ENCODE data around the gene MARS1. TPM values are rescaled to one million over a fixed set of nuclear protein-coding genes. Genes with fewer than 3 reads are reported as not detected.

The MARS1 gene
- total RNA-seq, 1 donor from 2014 or later = 71.2 TPM

DNA sequence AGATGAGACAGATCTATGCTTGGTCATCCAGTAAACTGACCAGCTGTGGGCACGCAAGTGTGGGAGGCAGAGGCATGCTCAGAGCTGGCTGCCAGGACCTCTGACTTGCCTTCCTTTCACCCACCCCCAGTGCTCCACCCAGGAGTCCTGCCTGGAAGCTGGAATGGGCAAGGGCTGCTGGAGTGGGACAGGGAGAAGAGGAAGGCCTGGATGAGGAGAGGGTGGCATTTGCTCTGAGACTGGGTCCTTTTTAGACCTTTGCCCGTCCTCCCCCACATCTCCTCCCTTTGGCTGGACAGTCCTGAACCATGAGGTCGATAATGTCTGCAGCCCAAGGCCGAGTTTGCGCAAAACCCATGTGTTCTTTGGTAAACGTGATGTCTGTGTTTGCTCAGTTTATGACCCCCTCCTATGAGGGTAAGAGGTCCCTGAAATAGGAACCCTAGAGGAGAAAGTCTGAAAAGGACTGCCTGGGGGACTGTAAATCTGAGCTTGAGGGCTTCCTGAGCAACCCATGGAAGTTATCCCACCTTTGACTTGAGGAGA, 36.6 kb upstream of the MARS1 start:
- TF ChIP-seq POLR2AphosphoS5 (IDR thresholded peaks at IDR 0.05; ENCODE audit: insufficient read depth in 1 of 2, low read depth in 1 of 2) (no peak), POLR2A (IDR thresholded peaks at IDR 0.05) (no peak)
- TF ChIP-seq, protein P1, sequence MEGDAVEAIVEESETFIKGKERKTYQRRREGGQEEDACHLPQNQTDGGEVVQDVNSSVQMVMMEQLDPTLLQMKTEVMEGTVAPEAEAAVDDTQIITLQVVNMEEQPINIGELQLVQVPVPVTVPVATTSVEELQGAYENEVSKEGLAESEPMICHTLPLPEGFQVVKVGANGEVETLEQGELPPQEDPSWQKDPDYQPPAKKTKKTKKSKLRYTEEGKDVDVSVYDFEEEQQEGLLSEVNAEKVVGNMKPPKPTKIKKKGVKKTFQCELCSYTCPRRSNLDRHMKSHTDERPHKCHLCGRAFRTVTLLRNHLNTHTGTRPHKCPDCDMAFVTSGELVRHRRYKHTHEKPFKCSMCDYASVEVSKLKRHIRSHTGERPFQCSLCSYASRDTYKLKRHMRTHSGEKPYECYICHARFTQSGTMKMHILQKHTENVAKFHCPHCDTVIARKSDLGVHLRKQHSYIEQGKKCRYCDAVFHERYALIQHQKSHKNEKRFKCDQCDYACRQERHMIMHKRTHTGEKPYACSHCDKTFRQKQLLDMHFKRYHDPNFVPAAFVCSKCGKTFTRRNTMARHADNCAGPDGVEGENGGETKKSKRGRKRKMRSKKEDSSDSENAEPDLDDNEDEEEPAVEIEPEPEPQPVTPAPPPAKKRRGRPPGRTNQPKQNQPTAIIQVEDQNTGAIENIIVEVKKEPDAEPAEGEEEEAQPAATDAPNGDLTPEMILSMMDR (IDR thresholded peaks at IDR 0.05) = no peak
- intact Hi-C loops (cut with DNase I) = loop anchor here (5.0 to 10.0 kb wide), 2 partner anchors 147 to 189 kb away; no protein-coding TSS in a partner anchor
- no peak overlapping the region for H3K4me3 ChIP-seq
- no peaks in the 10 kb centered on the region for H3K27me3 ChIP-seq
- H3K36me3 ChIP-seq = no peaks in the 10 kb centered on the region
- no peak for DNase-seq (ENCODE audit: extremely low spot score in 2 of 2)
- no peaks in the 10 kb centered on the region for H3K4me1 ChIP-seq
- no peak overlapping the region for H3K27ac ChIP-seq
- no peaks in the 10 kb centered on the region for H3K9me3 ChIP-seq

- TF ChIP-seq POLR2AphosphoS5 (IDR thresholded peaks at IDR 0.05; ENCODE audit: insufficient read depth in 1 of 2, low read depth in 1 of 2) = peak in 1 of 2 donors; percentile 5
- TF ChIP-seq, protein P1 (IDR thresholded peaks at IDR 0.05) = no peak
- no peak overlapping the region for H3K27ac ChIP-seq
- no peaks in the 10 kb centered on the region for H3K4me1 ChIP-seq
- H3K36me3 ChIP-seq = no peaks in the 10 kb centered on the region
- DNase-seq (ENCODE audit: extremely low spot score in 2 of 2) = no peak
- intact Hi-C loops (cut with DNase I) = loop anchor here (5.0 to 10.0 kb wide), 2 partner anchors 148 to 190 kb away; no protein-coding TSS in a partner anchor
- no peaks in the 10 kb centered on the region for H3K27me3 ChIP-seq
- no peaks in the 10 kb centered on the region for H3K9me3 ChIP-seq
- H3K4me3 ChIP-seq = no peak overlapping the region
Observed at GRCh38 chr12:57452181-57452936, 35.5 kb upstream of the MARS1 start.

DNA sequence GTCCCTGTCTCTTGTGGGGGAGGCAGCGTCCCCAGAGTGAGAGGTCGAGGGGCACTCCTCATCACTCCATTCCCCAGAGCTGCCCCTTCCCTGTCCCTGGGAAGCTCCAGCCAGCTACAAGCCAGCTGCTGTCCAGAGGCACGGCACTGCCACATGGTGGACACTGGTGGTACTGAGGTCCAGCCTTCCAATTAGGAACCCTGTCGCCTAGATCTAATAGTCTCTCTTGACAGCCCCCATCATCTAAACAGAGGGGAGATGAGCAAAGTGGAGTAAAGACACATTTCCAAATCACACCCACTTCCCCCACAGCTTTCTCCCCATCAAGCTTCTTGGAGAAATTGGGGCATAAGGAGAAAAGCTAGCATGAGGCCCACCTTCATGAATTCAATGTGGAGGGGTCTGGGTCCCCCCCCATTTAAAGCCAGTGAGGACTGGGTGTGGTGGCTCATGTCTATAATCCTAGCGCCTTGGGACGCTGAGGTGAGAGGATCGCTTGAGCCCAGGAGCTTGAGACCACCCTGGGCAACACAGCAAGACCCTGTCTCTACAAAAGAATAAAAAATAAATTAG, 34.8 kb upstream of the MARS1 start:
- Histone ChIP-seq H3K4me1 (no peaks in the 10 kb centered on the region), H3K27ac (no peak overlapping the region), H3K27me3 (no peaks in the 10 kb centered on the region), H3K36me3 (no peaks in the 10 kb centered on the region), H3K4me3 (no peak overlapping the region), H3K9me3 (no peaks in the 10 kb centered on the region)
- TF ChIP-seq, protein P1 (IDR thresholded peaks at IDR 0.05) = peak; percentile 73 to 86 (median 81)
- no peak for TF ChIP-seq POLR2A (IDR thresholded peaks at IDR 0.05)
- intact Hi-C loops (cut with DNase I) = loop anchor here (5.0 to 10.0 kb wide), 2 partner anchors 148 to 191 kb away; no protein-coding TSS in a partner anchor
- DNase-seq (ENCODE audit: extremely low spot score in 2 of 2) = no peak

GRCh38 chr12:57454213-57454565, 33.7 kb upstream of the MARS1 start:
- no peaks in the 10 kb centered on the region for H3K27me3 ChIP-seq
- H3K27ac ChIP-seq = no peak overlapping the region
- DNase-seq (ENCODE audit: extremely low spot score in 2 of 2) = no peak
- H3K9me3 ChIP-seq = no peaks in the 10 kb centered on the region
- no peak overlapping the region for H3K4me3 ChIP-seq
- no peaks in the 10 kb centered on the region for H3K4me1 ChIP-seq
- TF ChIP-seq POLR2AphosphoS5 (IDR thresholded peaks at IDR 0.05; ENCODE audit: insufficient read depth in 1 of 2, low read depth in 1 of 2) (no peak), POLR2A (IDR thresholded peaks at IDR 0.05) (no peak)
- TF ChIP-seq, protein P1 (IDR thresholded peaks at IDR 0.05) = no peak
- intact Hi-C loops (cut with DNase I) = loop anchor here (5.0 to 10.0 kb wide), 2 partner anchors 149 to 192 kb away; no protein-coding TSS in a partner anchor
- H3K36me3 ChIP-seq = no peaks in the 10 kb centered on the region

All from vagina (tissue), 2 donors.